ENCODE measurements around the gene INSR. TPM values are rescaled to one million over a fixed set of nuclear protein-coding genes. Genes with fewer than 3 reads are reported as not detected.
"Not testable (repeated sequence)": the region's sequence is repeated elsewhere in the genome, so short reads cannot be mapped to it uniquely, and the experiment has no call there.

Gene INSR
- total and polyA plus RNA-seq, 2 donors = 15.3 to 38.6 TPM

- DNase-seq (ENCODE audit: extremely low spot score) = no peak
- Histone ChIP-seq H3K36me3 (ENCODE audit: insufficient read depth) (no peaks in the 10 kb centered on the region), H3K4me3 (ENCODE audit: low read depth, low read length) (no peak overlapping the region), H3K27ac (ENCODE audit: low read depth) (no peak overlapping the region), H3K4me1 (ENCODE audit: insufficient read depth) (no peaks in the 10 kb centered on the region)
- 77% methylated on average over 7 of the region's 7 CpGs for WGBS
Observed at GRCh38 chr19:7215176-7215575, 79.0 kb downstream of the INSR start.

GRCh38 chr19:7214324-7215089, 79.7 kb downstream of the INSR start:
- H3K36me3 ChIP-seq (ENCODE audit: insufficient read depth) = no peaks in the 10 kb centered on the region
- DNase-seq (ENCODE audit: extremely low spot score) = no peak
- no peak overlapping the region for H3K4me3 ChIP-seq (ENCODE audit: low read depth, low read length)
- no peaks in the 10 kb centered on the region for H3K4me1 ChIP-seq (ENCODE audit: insufficient read depth)
- WGBS = 80% methylated on average over 10 of the region's 10 CpGs
- no peak overlapping the region for H3K27ac ChIP-seq (ENCODE audit: low read depth)

- WGBS = 83% methylated on average over 14 of the region's 14 CpGs
- Histone ChIP-seq H3K36me3 (ENCODE audit: insufficient read depth) (no peaks in the 10 kb centered on the region), H3K27ac (ENCODE audit: low read depth) (no peak overlapping the region), H3K4me1 (ENCODE audit: insufficient read depth) (no peaks in the 10 kb centered on the region), H3K4me3 (ENCODE audit: low read depth, low read length) (no peak overlapping the region)
- DNase-seq (ENCODE audit: extremely low spot score) = no peak
Observed at GRCh38 chr19:7213628-7214323, 80.4 kb downstream of the INSR start.

GRCh38 chr19:7211191-7211951, 82.8 kb downstream of the INSR start:
- no peak for DNase-seq (ENCODE audit: extremely low spot score)
- Histone ChIP-seq H3K4me1 (ENCODE audit: insufficient read depth) (no peaks in the 10 kb centered on the region), H3K36me3 (ENCODE audit: insufficient read depth) (no peaks in the 10 kb centered on the region), H3K4me3 (ENCODE audit: low read depth, low read length) (no peak overlapping the region), H3K27ac (ENCODE audit: low read depth) (no peak overlapping the region)
- WGBS = 35% methylated on average over 21 of the region's 21 CpGs

- Histone ChIP-seq H3K4me3 (ENCODE audit: low read depth, low read length) (no peak overlapping the region), H3K27ac (ENCODE audit: low read depth) (no peak overlapping the region), H3K36me3 (ENCODE audit: insufficient read depth) (no peaks in the 10 kb centered on the region), H3K4me1 (ENCODE audit: insufficient read depth) (no peaks in the 10 kb centered on the region)
- 94% methylated on average over 4 of the region's 4 CpGs for WGBS
- DNase-seq (ENCODE audit: extremely low spot score) = no peak
Observed at GRCh38 chr19:7210359-7210758, 83.9 kb downstream of the INSR start.

GRCh38 chr19:7209597-7210325, 84.5 kb downstream of the INSR start:
- not testable (repeated sequence) for H3K4me3 ChIP-seq (ENCODE audit: low read depth, low read length); DNase-seq (ENCODE audit: extremely low spot score); H3K27ac ChIP-seq (ENCODE audit: low read depth); H3K36me3 ChIP-seq (ENCODE audit: insufficient read depth); H3K4me1 ChIP-seq (ENCODE audit: insufficient read depth)
- 92% methylated on average over 15 of the region's 15 CpGs for WGBS

- not testable (repeated sequence) for H3K27ac ChIP-seq (ENCODE audit: low read depth); DNase-seq (ENCODE audit: extremely low spot score); H3K4me1 ChIP-seq (ENCODE audit: insufficient read depth); H3K36me3 ChIP-seq (ENCODE audit: insufficient read depth); H3K4me3 ChIP-seq (ENCODE audit: low read depth, low read length)
- WGBS = 73% methylated on average over 3 of the region's 3 CpGs
Observed at GRCh38 chr19:7209036-7209435, 85.2 kb downstream of the INSR start.

GRCh38 chr19:7203332-7203731, 90.9 kb downstream of the INSR start:
- Histone ChIP-seq H3K36me3 (ENCODE audit: insufficient read depth) (no peaks in the 10 kb centered on the region), H3K4me1 (ENCODE audit: insufficient read depth) (no peaks in the 10 kb centered on the region), H3K27ac (ENCODE audit: low read depth) (no peak overlapping the region), H3K4me3 (ENCODE audit: low read depth, low read length) (no peak overlapping the region)
- DNase-seq (ENCODE audit: extremely low spot score) = no peak
- WGBS = 92% methylated on average over 12 of the region's 12 CpGs

- no peaks in the 10 kb centered on the region for H3K4me1 ChIP-seq (ENCODE audit: insufficient read depth)
- 89% methylated on average over 2 of the region's 2 CpGs for WGBS
Observed at GRCh38 chr19:7202888-7203287, 91.3 kb downstream of the INSR start.

GRCh38 chr19:7200736-7201135, 93.5 kb downstream of the INSR start:
- Histone ChIP-seq H3K4me1 (ENCODE audit: insufficient read depth) (no peaks in the 10 kb centered on the region), H3K27ac (ENCODE audit: low read depth) (no peak overlapping the region), H3K36me3 (ENCODE audit: insufficient read depth) (no peaks in the 10 kb centered on the region), H3K4me3 (ENCODE audit: low read depth, low read length) (no peak overlapping the region)
- no peak for DNase-seq (ENCODE audit: extremely low spot score)
- 88% methylated on average over 4 of the region's 4 CpGs for WGBS

More at GRCh38 chr19:7202888-7203287, 91.3 kb downstream of the INSR start:
- Histone ChIP-seq H3K27ac (ENCODE audit: low read depth) (no peak overlapping the region), H3K4me3 (ENCODE audit: low read depth, low read length) (no peak overlapping the region), H3K36me3 (ENCODE audit: insufficient read depth) (no peaks in the 10 kb centered on the region)
- no peak for DNase-seq (ENCODE audit: extremely low spot score)

- Histone ChIP-seq H3K4me3 (ENCODE audit: low read depth, low read length) (no peak overlapping the region), H3K36me3 (ENCODE audit: insufficient read depth) (no peaks in the 10 kb centered on the region), H3K4me1 (ENCODE audit: insufficient read depth) (no peaks in the 10 kb centered on the region), H3K27ac (ENCODE audit: low read depth) (no peak overlapping the region)
- DNase-seq (ENCODE audit: extremely low spot score) = no peak
- WGBS = 74% methylated on average over 14 of the region's 14 CpGs
Observed at GRCh38 chr19:7199613-7200533, 94.3 kb downstream of the INSR start.

GRCh38 chr19:7197760-7198696, 96.2 kb downstream of the INSR start:
- peak overlapping the region; percentile 89 for H3K27ac ChIP-seq (ENCODE audit: low read depth)
- under 1% methylated on average over 71 of the region's 72 CpGs for WGBS
- DNase-seq (ENCODE audit: extremely low spot score) = peak; percentile 82
- no peaks in the 10 kb centered on the region for H3K36me3 ChIP-seq (ENCODE audit: insufficient read depth)
- peak overlapping the region; percentile 37 for H3K4me3 ChIP-seq (ENCODE audit: low read depth, low read length)
- no peaks in the 10 kb centered on the region for H3K4me1 ChIP-seq (ENCODE audit: insufficient read depth)
